ENCODE data around the gene COPS6. TPM values are rescaled to one million over a fixed set of nuclear protein-coding genes. Genes with fewer than 3 reads are reported as not detected.

COPS6 gene
- total and polyA plus RNA-seq, 7 donors = 58.4 to 91.3 (median 80.2) TPM

GRCh38 chr7:100074841-100075240 lies 13.9 kb upstream of the COPS6 start:
- peaks cover 4 to 22% (median 12%) of the 10 kb centered on the region in 4 donors for H3K9me3 ChIP-seq

DNA sequence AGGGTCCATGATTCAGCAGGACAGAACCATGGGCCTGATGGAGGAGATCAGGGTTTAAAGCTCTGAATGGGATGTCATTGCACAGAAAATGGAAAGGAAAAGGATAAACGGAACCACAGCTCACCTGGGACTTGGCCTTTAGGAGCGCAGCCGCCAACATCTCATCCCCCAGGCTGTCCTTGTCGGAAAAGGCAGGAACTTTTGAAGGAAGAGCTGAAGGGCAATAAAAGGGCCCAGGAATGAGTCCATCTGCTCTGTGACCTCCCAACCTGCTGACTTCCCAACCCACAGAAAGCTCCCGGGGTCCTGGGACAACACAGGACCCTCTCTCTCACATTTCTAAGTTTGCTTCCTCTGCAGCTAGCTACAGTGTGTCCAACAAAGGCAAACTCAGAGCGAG lies 13.4 kb upstream of the COPS6 start:
- TF ChIP-seq POLR2A (IDR thresholded peaks at IDR 0.05) (no peak), EP300 (IDR thresholded peaks at IDR 0.05) (no peak), CTCF (IDR thresholded peaks at IDR 0.05) (no peak), POLR2AphosphoS5 (IDR thresholded peaks at IDR 0.05) (no peak)
- intact Hi-C loops (cut with DNase I) = no loop called here
- DNase-seq = no peak
- H3K27ac ChIP-seq = no peak overlapping the region
- no peaks in the 10 kb centered on the region for H3K27me3 ChIP-seq
- peaks cover 4 to 16% (median 12%) of the 10 kb centered on the region in 4 donors for H3K9me3 ChIP-seq
- 96 to 98% methylated on average over 6 of the region's 6 CpGs for WGBS, 2 donors
- peaks cover 0 to 21% (median 16%) of the 10 kb centered on the region in 4 donors for H3K4me1 ChIP-seq
- peaks cover 63 to 93% (median 71%) of the 10 kb centered on the region in 4 donors for H3K36me3 ChIP-seq
- no peak overlapping the region for H3K4me3 ChIP-seq

More at GRCh38 chr7:100074841-100075240, 13.9 kb upstream of the COPS6 start:
- 97 to 98% methylated on average over 7 of the region's 7 CpGs for WGBS, 2 donors
- H3K4me3 ChIP-seq = no peak overlapping the region
- H3K4me1 ChIP-seq = peaks cover 0 to 15% (median 10%) of the 10 kb centered on the region in 4 donors
- intact Hi-C loops (cut with DNase I) = no loop called here
- DNase-seq = no peak
- no peak overlapping the region for H3K27ac ChIP-seq
- H3K36me3 ChIP-seq = peaks cover 68 to 99% (median 73%) of the 10 kb centered on the region in 4 donors
- no peaks in the 10 kb centered on the region for H3K27me3 ChIP-seq
- no peak for TF ChIP-seq POLR2AphosphoS5 (IDR thresholded peaks at IDR 0.05)
- no peak for TF ChIP-seq CTCF (IDR thresholded peaks at IDR 0.05)
- no peak for TF ChIP-seq EP300 (IDR thresholded peaks at IDR 0.05)
- no peak for TF ChIP-seq POLR2A (IDR thresholded peaks at IDR 0.05)

DNA sequence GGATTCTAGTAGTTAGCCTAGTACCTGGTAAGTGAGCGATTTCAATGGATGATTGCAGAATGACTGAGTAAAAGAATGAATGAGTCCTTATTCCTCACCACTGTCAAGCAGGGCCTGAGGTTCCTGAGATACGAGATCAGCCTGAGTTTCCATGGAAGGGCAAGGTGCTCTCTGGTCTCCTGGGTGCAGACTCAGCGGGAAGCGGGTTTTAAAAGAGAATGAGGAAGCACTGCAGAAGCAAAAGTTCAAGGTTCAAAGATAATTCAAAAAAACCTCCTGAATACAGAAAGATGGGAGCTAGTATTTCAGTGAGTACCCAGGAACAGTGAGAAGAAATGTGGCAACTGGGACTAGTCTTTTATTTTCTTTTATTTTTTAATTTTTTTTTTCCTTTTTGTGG lies 11.6 kb upstream of the COPS6 start:
- Histone ChIP-seq H3K4me3 (no peak overlapping the region), H3K27ac (no peak overlapping the region), H3K9me3 (peaks cover 0 to 3% (median 0%) of the 10 kb centered on the region in 4 donors), H3K27me3 (no peaks in the 10 kb centered on the region), H3K36me3 (peaks cover 45 to 75% (median 54%) of the 10 kb centered on the region in 4 donors), H3K4me1 (peaks cover 0 to 30% (median 26%) of the 10 kb centered on the region in 4 donors)
- no peak for DNase-seq
- intact Hi-C loops (cut with DNase I) = no loop called here
- no peak for TF ChIP-seq EP300 (IDR thresholded peaks at IDR 0.05)
- TF ChIP-seq POLR2A (IDR thresholded peaks at IDR 0.05) = no peak
- no peak for TF ChIP-seq CTCF (IDR thresholded peaks at IDR 0.05)
- TF ChIP-seq POLR2AphosphoS5 (IDR thresholded peaks at IDR 0.05) = no peak
- 37 to 81% methylated on average over 4 of the region's 4 CpGs for WGBS, 2 donors

GRCh38 chr7:100079024-100079560 lies 9.7 kb upstream of the COPS6 start:
- TF ChIP-seq CTCF (IDR thresholded peaks at IDR 0.05) (no peak), POLR2AphosphoS5 (IDR thresholded peaks at IDR 0.05) (no peak)
- Histone ChIP-seq H3K4me3 (no peak overlapping the region), H3K27ac (peak overlapping the region in 1 of 4 donors; percentile 32), H3K9me3 (no peaks in the 10 kb centered on the region), H3K27me3 (no peaks in the 10 kb centered on the region), H3K4me1 (peaks cover 0 to 37% (median 33%) of the 10 kb centered on the region in 4 donors), H3K36me3 (peaks cover 26 to 56% (median 36%) of the 10 kb centered on the region in 4 donors)
- intact Hi-C loops (cut with DNase I) = no loop called here
- 23 to 66% methylated on average over 7 of the region's 7 CpGs for WGBS, 2 donors
- no peak for DNase-seq
